Lower leg skin (tissue), 4 donors: ENCODE measurements around the gene EEF1G. TPM values are rescaled to one million over a fixed set of nuclear protein-coding genes. Genes with fewer than 3 reads are reported as not detected.
"Not testable (repeated sequence)": the region's sequence is repeated elsewhere in the genome, so short reads cannot be mapped to it uniquely, and the experiment has no call there.

Source experiments
- DNase-seq, 2 donors: peaks; one replicate each; pipeline ENCODE4 v3.0.0-alpha.2; 2019; ENCODE audit warnings: low spot score in 2 of 2
- H3K4me3 ChIP-seq: fragments of 200-600 bp; sonication (generic); 2 replicates; pipeline ENCODE4 v1.5.1; 2017; ENCODE audit warnings: mild to moderate bottlenecking, low read depth; ENCODE audit not compliant: poor library complexity, severe bottlenecking
- POLR2A ChIP-seq, 2 donors: fragments of 450-650 bp; IDR thresholded peaks; one replicate each; pipeline ENCODE4 v1.6.1; 2016 to 2017; ENCODE audit warnings: antibody characterized with exemption in 2 of 2, mild to moderate bottlenecking in 1 of 2, moderate library complexity in 1 of 2
- WGBS, 2 donors: methylation state at CpG; one replicate each; pipeline ENCODE4 v1.1.5; 2018; 5-methylcytosine and 5-hydroxymethylcytosine counted together
- intact Hi-C: fragments of 100-400 bp; cut with DNase I; formaldehyde crosslinking; loops from one replicate; pipeline ENCODE4 v1.15.0; 2023; ENCODE audit warnings: low total_unique reads
- total RNA-seq, 4 donors: library from RNA; depleted of rRNA; stranded (reverse); fragments of >200 nt; gene quantifications; one replicate each; pipeline ENCODE4 v1.1.0, GENCODE V29; 2016
- TF ChIP-seq, protein P1 (sequence below), 3 donors: fragments of 450-650 bp; IDR thresholded peaks; one replicate each; pipeline ENCODE4 v1.5.1; 2016; ENCODE audit warnings: antibody characterized with exemption in 3 of 3, mild to moderate bottlenecking in 3 of 3, moderate library complexity in 2 of 3

Gene EEF1G
- total RNA-seq, 4 donors from 2014 or later, result 2,343 to 3,224 (median 2,571) TPM

DNA sequence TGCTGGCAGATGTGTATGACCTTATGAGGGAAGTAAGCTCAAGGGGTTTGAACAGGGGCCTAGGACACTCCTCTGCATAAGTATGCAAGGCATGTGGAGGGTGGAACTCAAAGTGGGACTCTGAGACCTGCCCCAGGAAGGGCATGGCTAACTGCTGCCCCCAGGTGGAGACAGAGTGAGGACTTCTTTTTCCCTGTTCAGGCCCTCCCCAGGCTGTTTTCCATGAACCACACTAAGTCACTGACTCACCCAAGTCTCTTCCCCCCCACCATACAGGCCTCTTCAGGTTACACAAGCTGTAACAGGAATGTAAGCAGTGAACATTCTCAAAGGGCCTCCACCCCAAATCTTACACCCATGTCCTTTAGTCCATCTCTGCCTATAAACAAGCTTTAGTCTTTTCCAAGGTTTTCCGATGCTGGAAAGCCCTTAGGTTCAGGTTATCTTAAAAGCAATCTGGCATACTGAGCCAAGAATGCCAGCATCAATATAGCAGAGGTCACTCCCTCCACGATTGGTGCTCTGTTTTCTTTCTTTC lies 13.1 kb downstream of the EEF1G start:
- TF ChIP-seq, protein P1, sequence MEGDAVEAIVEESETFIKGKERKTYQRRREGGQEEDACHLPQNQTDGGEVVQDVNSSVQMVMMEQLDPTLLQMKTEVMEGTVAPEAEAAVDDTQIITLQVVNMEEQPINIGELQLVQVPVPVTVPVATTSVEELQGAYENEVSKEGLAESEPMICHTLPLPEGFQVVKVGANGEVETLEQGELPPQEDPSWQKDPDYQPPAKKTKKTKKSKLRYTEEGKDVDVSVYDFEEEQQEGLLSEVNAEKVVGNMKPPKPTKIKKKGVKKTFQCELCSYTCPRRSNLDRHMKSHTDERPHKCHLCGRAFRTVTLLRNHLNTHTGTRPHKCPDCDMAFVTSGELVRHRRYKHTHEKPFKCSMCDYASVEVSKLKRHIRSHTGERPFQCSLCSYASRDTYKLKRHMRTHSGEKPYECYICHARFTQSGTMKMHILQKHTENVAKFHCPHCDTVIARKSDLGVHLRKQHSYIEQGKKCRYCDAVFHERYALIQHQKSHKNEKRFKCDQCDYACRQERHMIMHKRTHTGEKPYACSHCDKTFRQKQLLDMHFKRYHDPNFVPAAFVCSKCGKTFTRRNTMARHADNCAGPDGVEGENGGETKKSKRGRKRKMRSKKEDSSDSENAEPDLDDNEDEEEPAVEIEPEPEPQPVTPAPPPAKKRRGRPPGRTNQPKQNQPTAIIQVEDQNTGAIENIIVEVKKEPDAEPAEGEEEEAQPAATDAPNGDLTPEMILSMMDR (IDR thresholded peaks at IDR 0.05), result peak in 1 of 3 donors; percentile 80
- no peak for TF ChIP-seq POLR2A (IDR thresholded peaks at IDR 0.05)
- H3K4me3 ChIP-seq, result no peak overlapping the region
- intact Hi-C loops, result no loop called here
- 9 to 29% methylated on average over 2 of the region's 2 CpGs for WGBS, 2 donors
- DNase-seq, result peak; percentile 95 to 97

DNA sequence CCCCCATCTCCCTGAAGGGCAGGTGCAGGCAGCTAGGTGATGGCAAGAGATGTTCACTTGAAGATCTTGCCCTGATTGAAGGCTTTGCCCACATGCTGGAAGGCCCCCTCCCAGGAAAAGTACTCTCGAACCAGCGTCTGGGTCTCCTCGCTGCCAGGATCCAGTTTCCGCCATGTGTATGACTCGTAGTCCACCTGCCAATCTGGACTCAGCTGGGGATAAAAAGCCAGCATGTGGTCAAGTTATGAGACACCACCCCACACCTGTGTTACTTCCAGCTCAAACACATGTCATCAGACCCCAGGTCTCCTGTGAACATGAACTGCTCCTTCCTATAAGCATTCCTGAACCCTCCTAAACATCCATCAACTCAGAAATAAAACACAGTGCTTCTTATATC lies 14.1 kb downstream of the EEF1G start:
- DNase-seq, result peak in 1 of 2 donors; percentile 83
- intact Hi-C loops, H3K4me3 ChIP-seq: not testable (repeated sequence)
- WGBS, 2 donors, result 57 to 89% methylated on average over 5 of the region's 5 CpGs

DNA sequence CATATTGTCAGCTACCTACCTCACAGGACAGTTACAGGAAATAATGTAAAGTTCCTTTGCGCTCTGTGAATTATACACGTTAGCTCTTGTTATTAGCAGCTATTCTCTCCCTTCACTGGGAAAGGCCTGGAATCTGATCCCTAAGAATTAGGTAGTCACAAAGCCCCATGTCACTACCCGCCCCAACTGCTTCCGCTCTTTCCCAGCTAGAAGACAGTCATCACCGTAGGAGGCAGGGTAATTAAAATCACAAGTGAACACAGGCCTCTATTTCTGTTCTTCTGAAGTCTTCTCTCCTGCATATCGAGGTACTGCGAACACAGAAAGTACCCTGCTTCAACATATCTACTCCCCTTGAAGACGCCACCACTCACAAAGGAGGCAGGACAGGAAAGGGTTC lies 14.5 kb downstream of the EEF1G start:
- 64 to 77% methylated on average over 8 of the region's 8 CpGs for WGBS, 2 donors
- no peak for TF ChIP-seq POLR2A (IDR thresholded peaks at IDR 0.05)
- TF ChIP-seq, protein P1 (IDR thresholded peaks at IDR 0.05), result no peak
- intact Hi-C loops, result no loop called here
- H3K4me3 ChIP-seq, result no peak overlapping the region
- no peak for DNase-seq

DNA sequence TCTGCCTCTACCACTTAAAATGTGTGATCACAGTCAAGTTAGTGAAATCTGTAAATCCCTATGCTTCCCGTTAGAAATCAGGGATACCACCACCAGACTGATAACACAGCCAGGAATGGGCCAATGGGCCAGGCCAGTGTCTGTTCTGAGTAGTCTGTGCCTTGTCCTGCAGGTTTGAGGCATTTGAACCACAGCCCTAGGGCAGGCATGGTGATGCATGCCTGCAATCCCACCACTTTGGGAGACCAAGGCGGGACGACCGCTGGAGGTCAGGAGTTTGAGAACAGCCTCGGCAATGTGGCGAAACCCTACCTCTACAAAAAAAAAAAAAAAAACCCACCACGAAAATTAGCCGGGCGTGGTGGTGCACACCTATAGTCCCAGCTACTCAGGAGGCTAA lies 15.0 kb downstream of the EEF1G start:
- 76 to 80% methylated on average over 9 of the region's 9 CpGs for WGBS, 2 donors
- TF ChIP-seq, protein P1 (IDR thresholded peaks at IDR 0.05), result no peak
- no peak for TF ChIP-seq POLR2A (IDR thresholded peaks at IDR 0.05)
- DNase-seq, result peak in 1 of 2 donors; percentile 72
- intact Hi-C loops, result no loop called here
- no peak overlapping the region for H3K4me3 ChIP-seq

DNA sequence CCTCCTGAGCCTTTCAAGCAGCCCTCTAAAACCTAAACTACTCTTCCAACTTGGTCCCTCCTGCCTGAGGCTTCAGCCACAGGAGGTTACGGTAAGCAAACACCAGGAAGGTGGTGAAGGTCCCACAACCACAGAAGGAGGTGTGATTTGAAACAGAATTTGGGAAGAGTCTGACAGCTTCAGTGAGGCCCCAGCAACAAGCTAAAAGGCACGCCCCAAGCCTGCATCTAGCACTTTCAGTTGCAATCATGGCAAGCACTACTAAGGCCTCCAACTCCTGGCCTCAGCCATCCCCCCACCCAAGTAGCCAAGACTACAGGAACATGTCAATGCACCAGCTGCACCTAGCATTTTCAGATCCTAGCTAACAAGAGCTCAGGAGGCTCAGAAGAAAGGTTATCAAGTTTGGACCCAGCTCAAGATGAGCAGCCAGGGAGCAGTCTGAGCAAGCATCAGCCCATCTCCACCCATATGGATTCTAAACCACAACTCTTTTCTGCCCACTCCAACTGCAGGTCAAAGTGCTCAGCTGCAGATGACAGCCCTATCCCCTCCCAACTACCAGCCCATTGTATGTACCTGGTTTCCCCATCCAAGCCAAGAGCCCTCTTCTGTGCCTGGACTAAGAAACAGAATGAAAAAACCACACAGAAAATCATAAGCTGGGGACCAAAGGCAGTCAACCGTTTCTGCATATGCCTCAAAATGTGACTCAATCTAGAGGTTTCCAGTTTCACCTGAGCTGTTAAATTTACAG lies 16.6 kb downstream of the EEF1G start:
- TF ChIP-seq, protein P1 (IDR thresholded peaks at IDR 0.05), result no peak
- no peak for TF ChIP-seq POLR2A (IDR thresholded peaks at IDR 0.05)
- peak in 1 of 2 donors; percentile 87 for DNase-seq
- intact Hi-C loops, result no loop called here
- WGBS, 2 donors, result 15 to 26% methylated on average over 3 of the region's 3 CpGs
- H3K4me3 ChIP-seq, result no peak overlapping the region

DNA sequence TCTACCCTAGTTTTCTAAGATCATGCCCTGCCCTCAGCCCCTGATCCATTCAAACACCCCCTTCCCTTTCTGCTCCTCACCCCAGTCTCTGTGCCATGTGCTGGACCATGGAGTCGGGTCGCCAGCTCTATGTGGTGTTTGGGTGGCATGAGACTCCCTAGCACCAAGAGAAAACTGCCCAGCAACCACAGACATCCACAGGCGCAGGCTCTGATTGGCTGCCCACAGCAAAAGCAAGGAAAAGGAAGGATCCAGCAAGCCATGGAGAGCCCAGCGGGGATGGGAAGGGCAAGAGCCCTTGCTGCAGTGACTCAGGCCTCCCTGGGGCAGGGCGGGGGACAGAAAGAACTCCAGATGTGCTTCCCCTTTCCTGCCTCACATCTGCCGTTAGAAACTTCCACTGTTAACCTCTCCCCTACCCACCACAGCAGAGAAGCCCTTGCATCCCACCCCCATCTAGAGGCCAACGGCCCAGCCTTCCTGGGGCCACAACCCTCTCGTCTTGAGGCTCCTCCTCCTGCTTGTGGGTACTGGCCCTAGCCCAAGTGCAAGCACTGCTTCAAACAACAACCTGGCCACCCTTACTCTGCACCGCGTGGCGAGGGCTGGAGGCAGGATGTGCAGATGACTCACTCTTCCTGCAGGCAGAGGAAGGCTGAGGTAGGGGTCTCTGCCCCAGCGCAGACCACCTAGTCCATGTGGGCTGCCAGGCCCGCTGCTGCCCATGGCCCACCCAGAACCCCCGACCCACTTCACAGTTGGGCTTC lies 17.4 kb downstream of the EEF1G start:
- intact Hi-C loops, result no loop called here
- H3K4me3 ChIP-seq, result no peak overlapping the region
- peak; percentile 95 to 98 for DNase-seq
- TF ChIP-seq, protein P1 (IDR thresholded peaks at IDR 0.05), result no peak
- no peak for TF ChIP-seq POLR2A (IDR thresholded peaks at IDR 0.05)
- WGBS, 2 donors, result 1 to 4% methylated on average over 13 to 14 of the region's 14 CpGs
